Ishikawa (cell line): ENCODE results near the gene GSTM4.

Source experiments
- CEBPB ChIP-seq: IDR thresholded peaks from 2 replicates; pipeline ENCODE4 v1.6.1; 2012
- CREB1 ChIP-seq: IDR thresholded peaks from 2 replicates; pipeline ENCODE4 v1.6.1; 2012; ENCODE audit warnings: low read depth
- EGR1 ChIP-seq: IDR thresholded peaks from 2 replicates; pipeline ENCODE4 v1.6.1; 2012
- EP300 ChIP-seq: IDR thresholded peaks from 2 replicates; pipeline ENCODE4 v1.6.1; 2012; ENCODE audit warnings: borderline replicate concordance
- MAX ChIP-seq: IDR thresholded peaks from 2 replicates; pipeline ENCODE4 v1.6.1; 2012
- RAD21 ChIP-seq: IDR thresholded peaks from 2 replicates; pipeline ENCODE4 v1.6.1; 2012; ENCODE audit warnings: low read depth
- REST ChIP-seq: IDR thresholded peaks from 2 replicates; pipeline ENCODE4 v1.6.1; 2012; ENCODE audit warnings: low read depth, mild to moderate bottlenecking
- TCF12 ChIP-seq: IDR thresholded peaks from 2 replicates; pipeline ENCODE4 v1.6.1; 2012; ENCODE audit warnings: low read depth
- USF1 ChIP-seq: IDR thresholded peaks from 2 replicates; pipeline ENCODE4 v1.6.1; 2012
- YY1 ChIP-seq: IDR thresholded peaks from 2 replicates; pipeline ENCODE4 v1.6.1; 2012; ENCODE audit warnings: low read depth

GRCh38 chr1:109658533-109659042, 2.7 kb downstream of the GSTM4 start:
- TF ChIP-seq RAD21 (no peak), CEBPB (no peak), MAX (no peak), USF1 (no peak), CREB1 (no peak), EP300 (no peak), REST (no peak), EGR1 (no peak), YY1 (no peak), TCF12 (no peak)
